Suprapubic skin (tissue), 4 donors: ENCODE measurements around the gene NARF.

Experiments used
- EP300 ChIP-seq: sonication (generic); formaldehyde crosslinking; IDR thresholded peaks from one replicate; pipeline ENCODE4 v1.6.1; 2017; ENCODE audit warnings: antibody characterized with exemption
- POLR2A ChIP-seq, 2 donors: fragments of 450-650 bp; IDR thresholded peaks; one replicate each; pipeline ENCODE4 v1.6.1; 2017; ENCODE audit warnings: antibody characterized with exemption in 2 of 2, mild to moderate bottlenecking in 2 of 2, moderate library complexity in 2 of 2
- POLR2AphosphoS5 ChIP-seq, 3 donors: sonication (generic); formaldehyde crosslinking; IDR thresholded peaks; one replicate each; pipeline ENCODE4 v1.6.1; 2017; ENCODE audit warnings: antibody characterized with exemption in 3 of 3
- TF ChIP-seq, protein P1 (sequence below), 2 donors: fragments of 200-600 bp in 1 of 2; fragments of 450-650 bp in 1 of 2; sonication (generic) in 1 of 2; IDR thresholded peaks; one replicate each; pipeline ENCODE4 v1.5.1; 2016 to 2019; ENCODE audit warnings: antibody characterized with exemption in 2 of 2, mild to moderate bottlenecking in 1 of 2, moderate library complexity in 1 of 2

DNA sequence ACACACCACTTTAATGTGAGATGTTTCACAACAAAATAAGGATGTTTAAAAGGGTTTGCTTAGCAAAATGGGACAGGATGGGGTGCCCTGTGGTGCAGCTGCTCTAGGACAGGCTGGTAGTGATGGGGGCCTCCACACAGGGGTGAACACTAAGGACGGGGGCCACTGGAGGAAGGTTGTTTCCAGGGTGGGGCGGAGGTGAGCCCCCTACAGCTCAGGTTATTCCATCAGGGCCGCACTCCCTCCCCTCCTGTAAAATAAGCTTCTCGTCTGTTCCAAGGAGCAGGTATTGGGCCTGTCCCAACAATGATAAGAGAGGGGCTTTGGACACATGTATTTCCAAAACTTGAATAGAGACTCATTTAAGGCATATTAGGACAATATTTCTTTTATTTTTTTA, 42.3 kb upstream of the NARF start:
- TF ChIP-seq, protein P1, sequence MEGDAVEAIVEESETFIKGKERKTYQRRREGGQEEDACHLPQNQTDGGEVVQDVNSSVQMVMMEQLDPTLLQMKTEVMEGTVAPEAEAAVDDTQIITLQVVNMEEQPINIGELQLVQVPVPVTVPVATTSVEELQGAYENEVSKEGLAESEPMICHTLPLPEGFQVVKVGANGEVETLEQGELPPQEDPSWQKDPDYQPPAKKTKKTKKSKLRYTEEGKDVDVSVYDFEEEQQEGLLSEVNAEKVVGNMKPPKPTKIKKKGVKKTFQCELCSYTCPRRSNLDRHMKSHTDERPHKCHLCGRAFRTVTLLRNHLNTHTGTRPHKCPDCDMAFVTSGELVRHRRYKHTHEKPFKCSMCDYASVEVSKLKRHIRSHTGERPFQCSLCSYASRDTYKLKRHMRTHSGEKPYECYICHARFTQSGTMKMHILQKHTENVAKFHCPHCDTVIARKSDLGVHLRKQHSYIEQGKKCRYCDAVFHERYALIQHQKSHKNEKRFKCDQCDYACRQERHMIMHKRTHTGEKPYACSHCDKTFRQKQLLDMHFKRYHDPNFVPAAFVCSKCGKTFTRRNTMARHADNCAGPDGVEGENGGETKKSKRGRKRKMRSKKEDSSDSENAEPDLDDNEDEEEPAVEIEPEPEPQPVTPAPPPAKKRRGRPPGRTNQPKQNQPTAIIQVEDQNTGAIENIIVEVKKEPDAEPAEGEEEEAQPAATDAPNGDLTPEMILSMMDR (IDR thresholded peaks at IDR 0.05): no peak
- no peak for TF ChIP-seq POLR2AphosphoS5 (IDR thresholded peaks at IDR 0.05)
- no peak for TF ChIP-seq POLR2A (IDR thresholded peaks at IDR 0.05)
- TF ChIP-seq EP300: no peak
